Hepatocyte (in vitro differentiated cells): ENCODE results near the gene STT3A.

Experiments
- EZH2 ChIP-seq: fragments of 200-600 bp; sonication (generic); IDR thresholded peaks from 2 replicates; pipeline ENCODE4 v1.6.1; 2016; ENCODE audit warnings: antibody characterized with exemption, mild to moderate bottlenecking, borderline replicate concordance
- EZH2phosphoT487 ChIP-seq: fragments of 200-600 bp; sonication (generic); IDR thresholded peaks from one replicate; pipeline ENCODE4 v1.6.1; 2018; ENCODE audit warnings: antibody characterized with exemption, mild to moderate bottlenecking, low read depth, moderate library complexity; ENCODE audit not compliant: unreplicated experiment, severe bottlenecking
- TF ChIP-seq, protein P1 (sequence below): fragments of 200-600 bp; sonication (generic); IDR thresholded peaks from 2 replicates; pipeline ENCODE4 v1.5.1; 2016; ENCODE audit warnings: antibody characterized with exemption, mild to moderate bottlenecking; ENCODE audit not compliant: poor library complexity

- TF ChIP-seq, protein P1, sequence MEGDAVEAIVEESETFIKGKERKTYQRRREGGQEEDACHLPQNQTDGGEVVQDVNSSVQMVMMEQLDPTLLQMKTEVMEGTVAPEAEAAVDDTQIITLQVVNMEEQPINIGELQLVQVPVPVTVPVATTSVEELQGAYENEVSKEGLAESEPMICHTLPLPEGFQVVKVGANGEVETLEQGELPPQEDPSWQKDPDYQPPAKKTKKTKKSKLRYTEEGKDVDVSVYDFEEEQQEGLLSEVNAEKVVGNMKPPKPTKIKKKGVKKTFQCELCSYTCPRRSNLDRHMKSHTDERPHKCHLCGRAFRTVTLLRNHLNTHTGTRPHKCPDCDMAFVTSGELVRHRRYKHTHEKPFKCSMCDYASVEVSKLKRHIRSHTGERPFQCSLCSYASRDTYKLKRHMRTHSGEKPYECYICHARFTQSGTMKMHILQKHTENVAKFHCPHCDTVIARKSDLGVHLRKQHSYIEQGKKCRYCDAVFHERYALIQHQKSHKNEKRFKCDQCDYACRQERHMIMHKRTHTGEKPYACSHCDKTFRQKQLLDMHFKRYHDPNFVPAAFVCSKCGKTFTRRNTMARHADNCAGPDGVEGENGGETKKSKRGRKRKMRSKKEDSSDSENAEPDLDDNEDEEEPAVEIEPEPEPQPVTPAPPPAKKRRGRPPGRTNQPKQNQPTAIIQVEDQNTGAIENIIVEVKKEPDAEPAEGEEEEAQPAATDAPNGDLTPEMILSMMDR: peak; percentile 35
- no peak for TF ChIP-seq EZH2
- no peak for TF ChIP-seq EZH2phosphoT487
These were observed 33.8 kb downstream of the STT3A start for GRCh38 chr11:125626288-125626950.
